H9 (cell line): ENCODE data around the gene SH3PXD2B. TPM values are rescaled to one million over a fixed set of nuclear protein-coding genes. Genes with fewer than 3 reads are reported as not detected.

ENCODE experiments used
- DNase-seq: peaks from one replicate; pipeline ENCODE4 v3.0.0-alpha.2; 2017
- H2AFZ ChIP-seq: one replicate; pipeline ENCODE4 v1.6.1; 2013; ENCODE audit warnings: mild to moderate bottlenecking, low read length, control low read depth, moderate library complexity
- H2AK5ac ChIP-seq: 2 replicates; pipeline ENCODE4 v1.6.1; 2013; ENCODE audit warnings: low read length, control low read depth, mixed read lengths; ENCODE audit not compliant: insufficient read length
- H2BK120ac ChIP-seq: one replicate; pipeline ENCODE4 v1.6.1; 2013; ENCODE audit warnings: low read depth, mild to moderate bottlenecking, low read length, control low read depth, inconsistent platforms; ENCODE audit not compliant: poor library complexity, severe bottlenecking
- H2BK12ac ChIP-seq: 2 replicates; pipeline ENCODE4 v1.6.1; 2013; ENCODE audit warnings: low read length, control low read depth, mixed read lengths, low read depth; ENCODE audit not compliant: insufficient read length
- H2BK15ac ChIP-seq: 2 replicates; pipeline ENCODE4 v1.6.1; 2013; ENCODE audit warnings: low read depth, low read length, control low read depth
- H2BK20ac ChIP-seq: one replicate; pipeline ENCODE4 v1.6.1; 2013; ENCODE audit warnings: low read depth, mild to moderate bottlenecking, low read length, control low read depth, inconsistent platforms; ENCODE audit not compliant: poor library complexity, severe bottlenecking
- H2BK5ac ChIP-seq: 2 replicates; pipeline ENCODE4 v1.6.1; 2013; ENCODE audit warnings: low read length, control low read depth, mixed read lengths; ENCODE audit not compliant: insufficient read length
- H3K14ac ChIP-seq: 2 replicates; pipeline ENCODE4 v1.6.1; 2013; ENCODE audit warnings: low read length, control low read depth; ENCODE audit not compliant: insufficient read depth
- H3K18ac ChIP-seq: 2 replicates; pipeline ENCODE4 v1.6.1; 2013; ENCODE audit warnings: low read depth, mild to moderate bottlenecking, mixed read lengths, low read length, control low read depth; ENCODE audit not compliant: insufficient read length
- H3K23ac ChIP-seq: 2 replicates; pipeline ENCODE4 v1.6.1; 2013; ENCODE audit warnings: low read length, control low read depth, mixed read lengths, low read depth; ENCODE audit not compliant: insufficient read length
- H3K23me2 ChIP-seq: 2 replicates; pipeline ENCODE4 v1.6.1; 2013; ENCODE audit warnings: low read depth, mild to moderate bottlenecking, mixed read lengths, low read length, control low read depth; ENCODE audit not compliant: insufficient read length, poor library complexity, severe bottlenecking
- H3K27ac ChIP-seq: 2 replicates; pipeline ENCODE4 v1.5.1; 2013; ENCODE audit warnings: low read length, control low read depth, mixed read lengths, low read depth; ENCODE audit not compliant: insufficient read length
- H3K27me3 ChIP-seq: 2 replicates; pipeline ENCODE4 v1.6.1; 2013; ENCODE audit warnings: low read length, control low read depth, inconsistent platforms; ENCODE audit not compliant: insufficient read depth
- H3K4ac ChIP-seq: 2 replicates; pipeline ENCODE4 v1.6.1; 2013; ENCODE audit warnings: low read depth, mild to moderate bottlenecking, control low read depth, inconsistent platforms, low read length, moderate library complexity
- H3K4me1 ChIP-seq: 2 replicates; pipeline ENCODE4 v1.6.1; 2013; ENCODE audit warnings: low read length, control low read depth, inconsistent platforms; ENCODE audit not compliant: insufficient read depth
- H3K4me2 ChIP-seq: 2 replicates; pipeline ENCODE4 v1.6.1; 2013; ENCODE audit warnings: low read length, control low read depth, mixed read lengths; ENCODE audit not compliant: insufficient read length, insufficient read depth
- H3K56ac ChIP-seq: 2 replicates; pipeline ENCODE4 v1.6.1; 2013; ENCODE audit warnings: low read depth, mild to moderate bottlenecking, mixed read lengths, low read length, control low read depth; ENCODE audit not compliant: insufficient read length
- H3K79me1 ChIP-seq: 2 replicates; pipeline ENCODE4 v1.6.1; 2013; ENCODE audit warnings: low read depth, mild to moderate bottlenecking, moderate library complexity, low read length, control low read depth, inconsistent platforms; ENCODE audit not compliant: insufficient read depth, poor library complexity, severe bottlenecking
- H3K79me2 ChIP-seq: 2 replicates; pipeline ENCODE4 v1.6.1; 2013; ENCODE audit warnings: low read length, control low read depth, inconsistent platforms; ENCODE audit not compliant: insufficient read depth
- H3K9ac ChIP-seq: 2 replicates; pipeline ENCODE4 v1.6.1; 2013; ENCODE audit warnings: low read length, control low read depth, mixed read lengths; ENCODE audit not compliant: insufficient read length; ENCODE audit errors: extremely low read depth
- H3K9me3 ChIP-seq: one replicate; pipeline ENCODE4 v1.6.1; 2013; ENCODE audit warnings: low read depth, low read length, inconsistent platforms; ENCODE audit not compliant: control insufficient read depth
- H3T11ph ChIP-seq: one replicate; pipeline ENCODE4 v1.6.1; 2013; ENCODE audit warnings: mild to moderate bottlenecking, low read length, control low read depth, inconsistent platforms
- H4K20me1 ChIP-seq: one replicate; pipeline ENCODE4 v1.6.1; 2013; ENCODE audit not compliant: control insufficient read depth, insufficient read length, insufficient read depth
- H4K5ac ChIP-seq: 2 replicates; pipeline ENCODE4 v1.6.1; 2013; ENCODE audit warnings: low read depth, mild to moderate bottlenecking, mixed read lengths, low read length, control low read depth; ENCODE audit not compliant: insufficient read length
- H4K8ac ChIP-seq: replicated peaks from 2 replicates; pipeline ENCODE4 v1.6.1; 2013; ENCODE audit warnings: low read length, control low read depth, mixed read lengths, low read depth; ENCODE audit not compliant: insufficient read length
- H4K91ac ChIP-seq: 2 replicates; pipeline ENCODE4 v1.6.1; 2013; ENCODE audit warnings: low read depth, mild to moderate bottlenecking, moderate library complexity, mixed read lengths, low read length, control low read depth; ENCODE audit not compliant: insufficient read length
- H3K27ac Mint-ChIP-seq, 3 experiments: 2 replicates in 2 of 3; 3 replicates in 1 of 3; pipeline ENCODE4 v1.8.0; 2020 to 2021; ENCODE audit warnings: mixed read lengths in 3 of 3, mild to moderate bottlenecking in 1 of 3, moderate library complexity in 1 of 3
- H3K27me3 Mint-ChIP-seq: 2 replicates; pipeline ENCODE4 v1.8.0; 2021; ENCODE audit warnings: low read depth, mild to moderate bottlenecking, moderate library complexity, mixed read lengths
- H3K36me3 Mint-ChIP-seq, 3 experiments: 2 replicates in 2 of 3; 3 replicates in 1 of 3; pipeline ENCODE4 v1.8.0; 2020 to 2021; ENCODE audit warnings: low read depth in 3 of 3, mixed read lengths in 3 of 3; ENCODE audit not compliant: insufficient read depth in 1 of 3
- H3K4me1 Mint-ChIP-seq, 2 experiments: 2 replicates each; pipeline ENCODE4 v1.8.0; 2020; ENCODE audit warnings: mixed read lengths in 2 of 2
- H3K4me3 Mint-ChIP-seq, 2 experiments: 2 replicates in 1 of 2; 3 replicates in 1 of 2; pipeline ENCODE4 v1.8.0; 2020 to 2021; ENCODE audit warnings: mild to moderate bottlenecking in 2 of 2, mixed read lengths in 2 of 2, moderate library complexity in 1 of 2
- H3K9me3 Mint-ChIP-seq, 2 experiments: 2 replicates in 1 of 2; 3 replicates in 1 of 2; pipeline ENCODE4 v1.8.0; 2020; ENCODE audit warnings: mild to moderate bottlenecking in 2 of 2, mixed read lengths in 2 of 2, moderate library complexity in 1 of 2
- CTCF ChIP-seq: fragments of 200-600 bp; sonication (generic); conservative IDR thresholded peaks from 3 replicates; pipeline ENCODE4 v1.8.0; 2021; ENCODE audit warnings: antibody characterized with exemption, mild to moderate bottlenecking
- whole genome bisulfite sequencing: extraction: QIAGEN DNeasy Blood & Tissue Kit; methylation state at CpG from one replicate; pipeline ENCODE4 v1.1.7; 2013; ENCODE audit warnings: missing lambda C conversion rate, low lambda C conversion rate, mixed read lengths; ENCODE audit not compliant: insufficient read length; ENCODE audit errors: extremely low coverage; 5-methylcytosine and 5-hydroxymethylcytosine counted together
- total RNA-seq: library from RNA; stranded (reverse); gene quantifications from 2 replicates; pipeline ENCODE4 v1.2.1, GENCODE V29; 2021

The SH3PXD2B gene
- total RNA-seq, 1 experiment from 2014 or later, result 49.0 TPM

GRCh38 chr5:172448999-172449398 lies 5.3 kb downstream of the SH3PXD2B start:
- no peak overlapping the region for H4K91ac ChIP-seq
- no peak overlapping the region for H3K4ac ChIP-seq
- TF ChIP-seq CTCF, result no peak
- H2BK12ac ChIP-seq, result no peak overlapping the region
- no peak overlapping the region for H3K18ac ChIP-seq
- H2AK5ac ChIP-seq, result no peak overlapping the region
- H3K9me3 ChIP-seq, result no peaks in the 10 kb centered on the region
- H3K79me1 ChIP-seq, result peaks cover 5% of the 10 kb centered on the region
- no peak overlapping the region for H3T11ph ChIP-seq
- H2AFZ ChIP-seq, result no peak overlapping the region
- H3K27me3 ChIP-seq, result no peaks in the 10 kb centered on the region
- H3K79me2 ChIP-seq, result peaks cover 11% of the 10 kb centered on the region; the same call in 1 of the 2 replicates
- no peaks in the 10 kb centered on the region for H4K20me1 ChIP-seq
- Mint-ChIP-seq H3K27ac (no peak overlapping the region), H3K9me3 (0 out of 5 replicates have a peak, but pooled peaks cover 0 to 3% of the 10 kb centered on the region in 2 experiments), H3K36me3 (peaks cover 3 to 29% (median 6%) of the 10 kb centered on the region in 3 experiments; a peak in 5 of 7 replicates), H3K27me3 (no peaks in the 10 kb centered on the region; the same call in 1 of the 2 replicates), H3K4me3 (no peak overlapping the region), H3K4me1 (peaks cover 42 to 65% of the 10 kb centered on the region in 2 experiments)
- H3K23ac ChIP-seq, result no peak overlapping the region
- H2BK120ac ChIP-seq, result no peak overlapping the region
- no peak overlapping the region for H3K27ac ChIP-seq
- H2BK20ac ChIP-seq, result no peak overlapping the region
- H4K5ac ChIP-seq, result no peak overlapping the region
- no peak overlapping the region for H3K14ac ChIP-seq
- no peak overlapping the region for H3K9ac ChIP-seq
- no peak for DNase-seq
- no peak overlapping the region for H2BK5ac ChIP-seq
- H3K4me2 ChIP-seq, result no peak overlapping the region
- WGBS, result no CpG with 5 or more reads among the region's 5 CpGs
- H3K4me1 ChIP-seq, result 0 out of 2 replicates have a peak, but pooled peaks cover 4% of the 10 kb centered on the region
- no peak overlapping the region for H4K8ac ChIP-seq
- peaks cover 8% of the 10 kb centered on the region for H3K23me2 ChIP-seq
- no peak overlapping the region for H2BK15ac ChIP-seq
- H3K56ac ChIP-seq, result no peak overlapping the region
